Hepatocyte (in vitro differentiated cells): ENCODE measurements around the gene RND1. TPM values are rescaled to one million over a fixed set of nuclear protein-coding genes. Genes with fewer than 3 reads are reported as not detected.

Experiments used
- DNase-seq: peaks from one replicate; pipeline ENCODE4 v3.0.0-alpha.2; 2016; ENCODE audit warnings: low spot score
- H2AFZ ChIP-seq: fragments of 200-600 bp; sonication (generic); 2 replicates; pipeline ENCODE4 v1.6.0; 2016; ENCODE audit warnings: antibody characterized with exemption, mild to moderate bottlenecking
- H3K27ac ChIP-seq: fragments of 200-600 bp; sonication (generic); 2 replicates; pipeline ENCODE4 v1.5.1; 2016; ENCODE audit warnings: mild to moderate bottlenecking
- H3K27me3 ChIP-seq: fragments of 200-600 bp; sonication (generic); 2 replicates; pipeline ENCODE4 v1.6.1; 2016
- H3K36me3 ChIP-seq: fragments of 200-600 bp; sonication (generic); replicated peaks from 2 replicates; pipeline ENCODE4 v1.5.1; 2016; ENCODE audit warnings: low read depth; ENCODE audit not compliant: insufficient read depth
- H3K4me1 ChIP-seq: fragments of 200-600 bp; sonication (generic); 2 replicates; pipeline ENCODE4 v1.5.1; 2016; ENCODE audit warnings: mild to moderate bottlenecking, moderate library complexity; ENCODE audit not compliant: insufficient read depth
- H3K4me2 ChIP-seq: fragments of 200-600 bp; sonication (generic); 2 replicates; pipeline ENCODE4 v1.6.0; 2016
- H3K4me3 ChIP-seq: fragments of 200-600 bp; sonication (generic); 2 replicates; pipeline ENCODE4 v1.5.1; 2016; ENCODE audit warnings: mild to moderate bottlenecking
- H3K79me2 ChIP-seq: fragments of 200-600 bp; sonication (generic); 2 replicates; pipeline ENCODE4 v1.6.0; 2017; ENCODE audit warnings: mild to moderate bottlenecking
- H3K9me2 ChIP-seq: fragments of 200-600 bp; sonication (generic); replicated peaks from 2 replicates; pipeline ENCODE4 v1.6.0; 2017; ENCODE audit warnings: mild to moderate bottlenecking; ENCODE audit not compliant: insufficient read depth
- H3K9me3 ChIP-seq: fragments of 200-600 bp; sonication (generic); 2 replicates; pipeline ENCODE4 v1.5.1; 2016; ENCODE audit warnings: low read depth, mild to moderate bottlenecking
- H4K20me1 ChIP-seq: fragments of 200-600 bp; sonication (generic); 2 replicates; pipeline ENCODE4 v1.6.0; 2016; ENCODE audit warnings: mild to moderate bottlenecking; ENCODE audit not compliant: insufficient read depth, poor library complexity, severe bottlenecking
- CTCF ChIP-seq: fragments of 200-600 bp; sonication (generic); IDR thresholded peaks from 2 replicates; pipeline ENCODE4 v1.5.1; 2016; ENCODE audit warnings: antibody characterized with exemption, mild to moderate bottlenecking; ENCODE audit not compliant: poor library complexity
- EZH2 ChIP-seq: fragments of 200-600 bp; sonication (generic); IDR thresholded peaks from 2 replicates; pipeline ENCODE4 v1.6.1; 2016; ENCODE audit warnings: antibody characterized with exemption, mild to moderate bottlenecking, borderline replicate concordance
- EZH2phosphoT487 ChIP-seq: fragments of 200-600 bp; sonication (generic); IDR thresholded peaks from one replicate; pipeline ENCODE4 v1.6.1; 2018; ENCODE audit warnings: antibody characterized with exemption, mild to moderate bottlenecking, low read depth, moderate library complexity; ENCODE audit not compliant: unreplicated experiment, severe bottlenecking
- WGBS: methylation state at CpG from one replicate; pipeline ENCODE4 v1.1.6; 2016; ENCODE audit warnings: low lambda C conversion rate; ENCODE audit errors: missing lambda C conversion rate; 5-methylcytosine and 5-hydroxymethylcytosine counted together
- polyA plus RNA-seq: library from polyadenylated mRNA; unstranded; fragments of >200 nt; fragmentation: Nextera tagmentation; extraction: Ambion mirVana; gene quantifications from 2 replicates; pipeline ENCODE4 v1.2.1, GENCODE V29; 2016
- total RNA-seq: library from RNA; depleted of rRNA; stranded (reverse); fragments of >200 nt; gene quantifications from 2 replicates; pipeline ENCODE4 v1.2.3, GENCODE V29; 2014

The RND1 gene
- total and polyA plus RNA-seq, 2 experiments from 2014 or later: 39.1 to 78.5 TPM

DNA sequence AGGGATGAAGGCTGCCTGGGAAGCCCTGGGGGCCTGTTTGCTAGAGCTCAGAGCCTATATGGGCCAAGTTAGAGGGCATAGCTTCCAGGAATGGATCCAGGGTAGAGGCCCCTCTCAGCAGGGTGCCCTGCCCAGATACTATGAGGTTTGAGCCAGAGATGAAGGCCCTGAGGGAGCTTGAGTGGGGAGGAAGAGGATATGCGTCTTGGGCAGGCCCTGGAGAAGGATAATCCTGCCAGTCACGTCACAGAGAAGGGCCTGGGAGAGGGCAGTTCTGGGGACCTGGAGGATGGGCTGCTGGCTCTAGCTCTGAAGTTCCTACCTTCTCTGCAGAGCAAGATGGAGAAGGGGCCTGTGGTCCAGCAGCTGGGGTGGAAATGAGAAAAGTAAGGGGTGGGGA is 53.3 kb downstream of the RND1 start:
- no peak for DNase-seq
- H3K4me2 ChIP-seq: no peak overlapping the region
- H3K4me1 ChIP-seq: peaks cover 48% of the 10 kb centered on the region
- H3K36me3 ChIP-seq: no peaks in the 10 kb centered on the region
- peaks cover 12% of the 10 kb centered on the region for H3K79me2 ChIP-seq
- H3K4me3 ChIP-seq: no peak overlapping the region
- H3K27me3 ChIP-seq: no peaks in the 10 kb centered on the region
- 92% methylated on average over 2 of the region's 2 CpGs for WGBS
- no peaks in the 10 kb centered on the region for H4K20me1 ChIP-seq
- TF ChIP-seq EZH2phosphoT487 (no peak), CTCF (no peak), EZH2 (no peak)
- no peak overlapping the region for H2AFZ ChIP-seq
- no peaks in the 10 kb centered on the region for H3K9me3 ChIP-seq
- no peaks in the 10 kb centered on the region for H3K9me2 ChIP-seq
- peak overlapping the region; percentile 60 for H3K27ac ChIP-seq

GRCh38 chr12:48811437-48812090 is 54.1 kb downstream of the RND1 start:
- WGBS: 78% methylated on average over 5 of the region's 5 CpGs
- Histone ChIP-seq H3K4me3 (no peak overlapping the region), H3K9me3 (no peaks in the 10 kb centered on the region), H3K27ac (peak overlapping the region; percentile 46), H2AFZ (no peak overlapping the region), H3K4me1 (peaks cover 40% of the 10 kb centered on the region), H3K4me2 (peak overlapping the region; percentile 8), H3K27me3 (no peaks in the 10 kb centered on the region), H3K79me2 (peaks cover 4% of the 10 kb centered on the region), H4K20me1 (no peaks in the 10 kb centered on the region), H3K36me3 (no peaks in the 10 kb centered on the region), H3K9me2 (no peaks in the 10 kb centered on the region)
- no peak for DNase-seq
- no peak for TF ChIP-seq EZH2phosphoT487
- TF ChIP-seq CTCF: no peak
- TF ChIP-seq EZH2: no peak

DNA sequence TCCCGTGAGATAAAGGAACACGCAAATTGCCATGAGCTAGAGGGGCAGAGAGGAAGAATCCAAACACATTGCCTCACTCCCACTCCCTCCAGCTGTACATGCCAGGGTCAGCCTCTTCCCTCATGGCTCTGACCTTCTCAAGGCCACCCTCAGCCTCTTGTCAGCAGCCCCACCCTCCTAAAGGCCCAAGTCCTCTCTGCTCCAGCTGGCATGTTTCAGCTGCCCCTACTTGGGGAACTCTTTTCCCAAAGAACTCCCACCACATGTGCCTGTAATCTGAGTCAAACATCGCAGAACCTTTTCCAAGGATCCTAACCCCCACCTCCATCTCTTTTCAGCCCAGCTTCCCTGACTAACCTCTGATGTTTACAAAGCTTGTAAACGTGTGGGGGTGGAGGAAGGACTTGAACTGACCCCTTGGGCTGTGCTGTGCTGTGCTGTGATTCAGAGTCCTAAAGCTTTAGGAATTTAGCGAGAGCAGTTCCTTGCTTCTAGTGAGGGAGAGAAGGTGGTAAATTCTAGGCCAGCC is 54.7 kb downstream of the RND1 start:
- peak; percentile 76 for DNase-seq
- no peaks in the 10 kb centered on the region for H3K9me3 ChIP-seq
- H3K27ac ChIP-seq: peak overlapping the region; percentile 46
- peaks cover 34% of the 10 kb centered on the region for H3K4me1 ChIP-seq
- peak overlapping the region; percentile 8 for H3K4me2 ChIP-seq
- no peaks in the 10 kb centered on the region for H3K9me2 ChIP-seq
- no peak overlapping the region for H3K4me3 ChIP-seq
- 28% methylated on average over 5 of the region's 5 CpGs for WGBS
- no peaks in the 10 kb centered on the region for H3K79me2 ChIP-seq
- H2AFZ ChIP-seq: no peak overlapping the region
- H3K36me3 ChIP-seq: no peaks in the 10 kb centered on the region
- H3K27me3 ChIP-seq: no peaks in the 10 kb centered on the region
- TF ChIP-seq CTCF (no peak), EZH2phosphoT487 (no peak), EZH2 (no peak)
- no peaks in the 10 kb centered on the region for H4K20me1 ChIP-seq
